OCI-LY1 (cell line): ENCODE measurements around the gene EXOSC2.

ENCODE experiments used
- H2AFZ ChIP-seq: fragments of 200-600 bp; sonication (generic), shearing (Covaris generic); 2 replicates; pipeline ENCODE4 v1.6.0; 2014; ENCODE audit warnings: antibody characterized with exemption, mild to moderate bottlenecking, low read length
- H3F3A ChIP-seq: fragments of 200-600 bp; sonication (generic), shearing (Covaris generic); 2 replicates; pipeline ENCODE4 v1.6.0; 2014; ENCODE audit warnings: mild to moderate bottlenecking, antibody characterized with exemption, low read length, moderate library complexity; ENCODE audit not compliant: insufficient read depth
- H3K27ac ChIP-seq: fragments of 200-600 bp; sonication (generic); 2 replicates; pipeline ENCODE4 v1.5.1; 2014; ENCODE audit warnings: low read length, mixed run types, mild to moderate bottlenecking, low read depth; ENCODE audit not compliant: poor library complexity, severe bottlenecking
- H3K27me3 ChIP-seq: fragments of 200-600 bp; sonication (generic); 2 replicates; pipeline ENCODE4 v1.6.0; 2014; ENCODE audit warnings: antibody characterized with exemption, mild to moderate bottlenecking, low read length, moderate library complexity; ENCODE audit not compliant: insufficient read depth
- H3K36me3 ChIP-seq: fragments of 200-600 bp; sonication (generic); 2 replicates; pipeline ENCODE4 v1.6.1; 2014; ENCODE audit warnings: mild to moderate bottlenecking, antibody characterized with exemption, low read length, moderate library complexity, mixed read lengths; ENCODE audit not compliant: insufficient read depth
- H3K4me1 ChIP-seq: fragments of 200-600 bp; sonication (generic); 2 replicates; pipeline ENCODE4 v1.5.1; 2014; ENCODE audit warnings: mild to moderate bottlenecking, low read length, moderate library complexity; ENCODE audit not compliant: insufficient read depth, severe bottlenecking
- H3K4me2 ChIP-seq: fragments of 200-600 bp; sonication (generic), shearing (Covaris generic); 2 replicates; pipeline ENCODE4 v1.6.1; 2014; ENCODE audit warnings: low read length
- H3K4me3 ChIP-seq: fragments of 200-600 bp; sonication (generic); 2 replicates; pipeline ENCODE4 v1.5.1; 2014; ENCODE audit warnings: low read length, low read depth, mild to moderate bottlenecking, mixed read lengths; ENCODE audit not compliant: poor library complexity, severe bottlenecking
- H3K79me2 ChIP-seq: fragments of 200-600 bp; shearing (Covaris generic); 2 replicates; pipeline ENCODE4 v1.6.1; 2016; ENCODE audit warnings: mixed run types, low read length, mixed read lengths; ENCODE audit not compliant: insufficient read depth
- H3K9ac ChIP-seq: fragments of 200-600 bp; sonication (generic), shearing (Covaris generic); 2 replicates; pipeline ENCODE4 v1.6.1; 2014; ENCODE audit warnings: mild to moderate bottlenecking, low read length, mixed read lengths
- H3K9me2 ChIP-seq: fragments of 200-600 bp; sonication (generic), shearing (Covaris generic); 2 replicates; pipeline ENCODE4 v1.6.1; 2014; ENCODE audit warnings: low read depth, mild to moderate bottlenecking, low read length, mixed read lengths
- H3K9me3 ChIP-seq: fragments of 200-600 bp; shearing (Covaris generic); 2 replicates; pipeline ENCODE4 v1.6.1; 2014; ENCODE audit warnings: low read length, mixed read lengths
- H4K20me1 ChIP-seq: fragments of 200-600 bp; sonication (generic), shearing (Covaris generic); 2 replicates; pipeline ENCODE4 v1.6.0; 2016; ENCODE audit warnings: mild to moderate bottlenecking, low read length; ENCODE audit not compliant: insufficient read depth
- CTCF ChIP-seq: fragments of 200-600 bp; sonication (generic), shearing (Covaris generic); IDR thresholded peaks from 2 replicates; pipeline ENCODE4 v1.5.1; 2017; ENCODE audit warnings: mild to moderate bottlenecking, antibody characterized with exemption, low read length, moderate library complexity, mixed read lengths
- EZH2 ChIP-seq: fragments of 200-600 bp; sonication (generic), shearing (Covaris generic); IDR thresholded peaks from 2 replicates; pipeline ENCODE4 v1.8.0; 2017; ENCODE audit warnings: borderline replicate concordance, mixed run types, mild to moderate bottlenecking, antibody characterized with exemption, low read length, moderate library complexity, mixed read lengths

Gene EXOSC2

GRCh38 chr9:130732136-130732535 lies 38.6 kb downstream of the EXOSC2 start:
- TF ChIP-seq EZH2 (no peak), CTCF (peak; percentile 31; the same call in 1 of the 2 replicates)
- H3K36me3 ChIP-seq = no peaks in the 10 kb centered on the region
- H3K27me3 ChIP-seq = no peaks in the 10 kb centered on the region
- no peaks in the 10 kb centered on the region for H3K9me3 ChIP-seq
- no peak overlapping the region for H2AFZ ChIP-seq
- no peaks in the 10 kb centered on the region for H3F3A ChIP-seq
- H3K79me2 ChIP-seq = 0 out of 2 replicates have a peak, but pooled peaks cover 3% of the 10 kb centered on the region
- H4K20me1 ChIP-seq = no peaks in the 10 kb centered on the region
- no peaks in the 10 kb centered on the region for H3K9me2 ChIP-seq
- no peaks in the 10 kb centered on the region for H3K4me1 ChIP-seq
- no peak overlapping the region for H3K9ac ChIP-seq
- no peak overlapping the region for H3K4me3 ChIP-seq
- H3K4me2 ChIP-seq = no peak overlapping the region
- no peak overlapping the region for H3K27ac ChIP-seq

- 0 out of 2 replicates have a peak, but pooled peaks cover 3% of the 10 kb centered on the region for H3K79me2 ChIP-seq
- no peaks in the 10 kb centered on the region for H3K27me3 ChIP-seq
- H2AFZ ChIP-seq = no peak overlapping the region
- TF ChIP-seq CTCF = no peak
- TF ChIP-seq EZH2 = no peak
- H3K36me3 ChIP-seq = no peaks in the 10 kb centered on the region
- no peaks in the 10 kb centered on the region for H3K9me3 ChIP-seq
- H3K27ac ChIP-seq = no peak overlapping the region
- no peak overlapping the region for H3K4me3 ChIP-seq
- no peaks in the 10 kb centered on the region for H3F3A ChIP-seq
- no peaks in the 10 kb centered on the region for H3K9me2 ChIP-seq
- H3K4me2 ChIP-seq = no peak overlapping the region
- no peaks in the 10 kb centered on the region for H3K4me1 ChIP-seq
- no peaks in the 10 kb centered on the region for H4K20me1 ChIP-seq
- H3K9ac ChIP-seq = no peak overlapping the region
These were observed 39.2 kb downstream of the EXOSC2 start for GRCh38 chr9:130732793-130733221.

GRCh38 chr9:130735566-130735965 lies 42.0 kb downstream of the EXOSC2 start:
- no peaks in the 10 kb centered on the region for H3K9me2 ChIP-seq
- H3K4me1 ChIP-seq = no peaks in the 10 kb centered on the region
- TF ChIP-seq EZH2 (no peak), CTCF (no peak)
- H3K36me3 ChIP-seq = no peaks in the 10 kb centered on the region
- H3K9ac ChIP-seq = no peak overlapping the region
- H3K27me3 ChIP-seq = no peaks in the 10 kb centered on the region
- H3K4me2 ChIP-seq = no peak overlapping the region
- no peaks in the 10 kb centered on the region for H3K9me3 ChIP-seq
- H3K79me2 ChIP-seq = 0 out of 2 replicates have a peak, but pooled peaks cover 3% of the 10 kb centered on the region
- H2AFZ ChIP-seq = no peak overlapping the region
- no peaks in the 10 kb centered on the region for H3F3A ChIP-seq
- H4K20me1 ChIP-seq = no peaks in the 10 kb centered on the region
- no peak overlapping the region for H3K4me3 ChIP-seq
- no peak overlapping the region for H3K27ac ChIP-seq
